ENCODE measurements around the gene TULP4.

The TULP4 gene

GRCh38 chr6:158357570-158358216, 45.4 kb downstream of the TULP4 start:
- Histone ChIP-seq H3K27ac (ENCODE audit: insufficient read depth in 1 of 2, low read depth in 1 of 2, low read length in 2 of 2, poor library complexity in 1 of 2, severe bottlenecking in 2 of 2) (no peak overlapping the region), H3K4me3 (ENCODE audit: control insufficient read depth in 1 of 7, extremely low read depth in 1 of 7, insufficient read depth in 4 of 7, low read depth in 2 of 7, low read length in 6 of 7) (no peak overlapping the region), H3K9me3 (ENCODE audit: control extremely low read depth in 1 of 5, control insufficient read depth in 4 of 5, insufficient read depth in 2 of 5, low read depth in 1 of 5, low read length in 4 of 5) (no peaks in the 10 kb centered on the region), H3K36me3 (ENCODE audit: control insufficient read depth in 4 of 4, insufficient read depth in 4 of 4, low read length in 3 of 4) (no peaks in the 10 kb centered on the region), H3K27me3 (replicated peaks in 2 of 5; ENCODE audit: control insufficient read depth in 4 of 5, insufficient read depth in 5 of 5, low read length in 4 of 5) (no peaks in the 10 kb centered on the region), H3K4me1 (ENCODE audit: control extremely low read depth in 1 of 4, control insufficient read depth in 4 of 4, insufficient read depth in 4 of 4, low read length in 3 of 4) (peaks cover 0 to 9% (median 2%) of the 10 kb centered on the region in 4 experiments)
- POLR2A ChIA-PET: no interaction called here
- CTCF ChIA-PET: no interaction called here
- DNase-seq: no peak
- WGBS (ENCODE audit: insufficient coverage): 98% methylated on average over 4 of the region's 7 CpGs

- no peak overlapping the region for H3K27ac ChIP-seq (ENCODE audit: insufficient read depth in 1 of 2, low read depth in 1 of 2, low read length in 2 of 2, poor library complexity in 1 of 2, severe bottlenecking in 2 of 2)
- no peaks in the 10 kb centered on the region for H3K27me3 ChIP-seq (replicated peaks in 2 of 5; ENCODE audit: control insufficient read depth in 4 of 5, insufficient read depth in 5 of 5, low read length in 4 of 5)
- H3K4me1 ChIP-seq (ENCODE audit: control extremely low read depth in 1 of 4, control insufficient read depth in 4 of 4, insufficient read depth in 4 of 4, low read length in 3 of 4): peaks cover 0 to 9% (median 2%) of the 10 kb centered on the region in 4 experiments
- CTCF ChIA-PET: interaction anchor here (0.6 kb wide), 1 partner anchor 263 kb away, joined by 5 read pairs; no protein-coding TSS in a partner anchor
- no peak overlapping the region for H3K4me3 ChIP-seq (ENCODE audit: control insufficient read depth in 1 of 7, extremely low read depth in 1 of 7, insufficient read depth in 4 of 7, low read depth in 2 of 7, low read length in 6 of 7)
- POLR2A ChIA-PET: no interaction called here
- DNase-seq: peak in 2 of 3 donors; percentile 11 to 21
- 83% methylated on average over 2 of the region's 5 CpGs for WGBS (ENCODE audit: insufficient coverage)
- no peaks in the 10 kb centered on the region for H3K9me3 ChIP-seq (ENCODE audit: control extremely low read depth in 1 of 5, control insufficient read depth in 4 of 5, insufficient read depth in 2 of 5, low read depth in 1 of 5, low read length in 4 of 5)
- no peaks in the 10 kb centered on the region for H3K36me3 ChIP-seq (ENCODE audit: control insufficient read depth in 4 of 4, insufficient read depth in 4 of 4, low read length in 3 of 4)
Measured at GRCh38 chr6:158358450-158359077, 46.3 kb downstream of the TULP4 start.

- H3K27ac ChIP-seq (ENCODE audit: insufficient read depth in 1 of 2, low read depth in 1 of 2, low read length in 2 of 2, poor library complexity in 1 of 2, severe bottlenecking in 2 of 2): no peak overlapping the region
- H3K36me3 ChIP-seq (ENCODE audit: control insufficient read depth in 4 of 4, insufficient read depth in 4 of 4, low read length in 3 of 4): no peaks in the 10 kb centered on the region
- DNase-seq: no peak
- H3K4me1 ChIP-seq (ENCODE audit: control extremely low read depth in 1 of 4, control insufficient read depth in 4 of 4, insufficient read depth in 4 of 4, low read length in 3 of 4): peaks cover 0 to 9% (median 2%) of the 10 kb centered on the region in 4 experiments
- no peaks in the 10 kb centered on the region for H3K27me3 ChIP-seq (replicated peaks in 2 of 5; ENCODE audit: control insufficient read depth in 4 of 5, insufficient read depth in 5 of 5, low read length in 4 of 5)
- H3K9me3 ChIP-seq (ENCODE audit: control extremely low read depth in 1 of 5, control insufficient read depth in 4 of 5, insufficient read depth in 2 of 5, low read depth in 1 of 5, low read length in 4 of 5): peaks cover 0 to 2% (median 0%) of the 10 kb centered on the region in 5 experiments
- no peak overlapping the region for H3K4me3 ChIP-seq (ENCODE audit: control insufficient read depth in 1 of 7, extremely low read depth in 1 of 7, insufficient read depth in 4 of 7, low read depth in 2 of 7, low read length in 6 of 7)
- ChIA-PET CTCF (interaction anchor here (0.6 to 1.0 kb wide), 3 partner anchors 13 to 123 kb away, joined by 3 read pairs; no protein-coding TSS in a partner anchor), POLR2A (no interaction called here)
Measured at GRCh38 chr6:158361068-158361467, 48.8 kb downstream of the TULP4 start.

- no peak overlapping the region for H3K27ac ChIP-seq (ENCODE audit: insufficient read depth in 1 of 2, low read depth in 1 of 2, low read length in 2 of 2, poor library complexity in 1 of 2, severe bottlenecking in 2 of 2)
- H3K36me3 ChIP-seq (ENCODE audit: control insufficient read depth in 4 of 4, insufficient read depth in 4 of 4, low read length in 3 of 4): peaks cover 0 to 2% (median 0%) of the 10 kb centered on the region in 4 experiments
- POLR2A ChIA-PET: no interaction called here
- 100% methylated on average over 1 of the region's 5 CpGs for WGBS (ENCODE audit: insufficient coverage)
- peaks cover 0 to 2% (median 0%) of the 10 kb centered on the region in 5 experiments for H3K9me3 ChIP-seq (ENCODE audit: control extremely low read depth in 1 of 5, control insufficient read depth in 4 of 5, insufficient read depth in 2 of 5, low read depth in 1 of 5, low read length in 4 of 5)
- no peaks in the 10 kb centered on the region for H3K27me3 ChIP-seq (replicated peaks in 2 of 5; ENCODE audit: control insufficient read depth in 4 of 5, insufficient read depth in 5 of 5, low read length in 4 of 5)
- no peak for DNase-seq
- CTCF ChIA-PET: no interaction called here
- H3K4me1 ChIP-seq (ENCODE audit: control extremely low read depth in 1 of 4, control insufficient read depth in 4 of 4, insufficient read depth in 4 of 4, low read length in 3 of 4): peaks cover 0 to 4% (median 1%) of the 10 kb centered on the region in 4 experiments
- H3K4me3 ChIP-seq (ENCODE audit: control insufficient read depth in 1 of 7, extremely low read depth in 1 of 7, insufficient read depth in 4 of 7, low read depth in 2 of 7, low read length in 6 of 7): no peak overlapping the region
Measured at GRCh38 chr6:158361961-158362669, 49.9 kb downstream of the TULP4 start.

GRCh38 chr6:158366363-158366762, 54.1 kb downstream of the TULP4 start:
- ChIA-PET CTCF (interaction anchor here (0.6 to 0.7 kb wide), 2 partner anchors 12 to 697 kb away, joined by 3 read pairs; no protein-coding TSS in a partner anchor), POLR2A (interaction anchor here (0.6 to 0.7 kb wide), 2 partner anchors 138 to 238 kb away, joined by 3 read pairs; no protein-coding TSS in a partner anchor)
- H3K27ac ChIP-seq (ENCODE audit: insufficient read depth in 1 of 2, low read depth in 1 of 2, low read length in 2 of 2, poor library complexity in 1 of 2, severe bottlenecking in 2 of 2): no peak overlapping the region
- H3K36me3 ChIP-seq (ENCODE audit: control insufficient read depth in 4 of 4, insufficient read depth in 4 of 4, low read length in 3 of 4): peaks cover 0 to 2% (median 0%) of the 10 kb centered on the region in 4 experiments
- H3K4me1 ChIP-seq (ENCODE audit: control extremely low read depth in 1 of 4, control insufficient read depth in 4 of 4, insufficient read depth in 4 of 4, low read length in 3 of 4): peaks cover 0 to 4% (median 1%) of the 10 kb centered on the region in 4 experiments
- H3K9me3 ChIP-seq (ENCODE audit: control extremely low read depth in 1 of 5, control insufficient read depth in 4 of 5, insufficient read depth in 2 of 5, low read depth in 1 of 5, low read length in 4 of 5): peaks cover 0 to 2% (median 0%) of the 10 kb centered on the region in 5 experiments
- 74% methylated on average over 6 of the region's 6 CpGs for WGBS (ENCODE audit: insufficient coverage)
- no peaks in the 10 kb centered on the region for H3K27me3 ChIP-seq (replicated peaks in 2 of 5; ENCODE audit: control insufficient read depth in 4 of 5, insufficient read depth in 5 of 5, low read length in 4 of 5)
- DNase-seq: peak; percentile 24 to 61 (median 45)
- H3K4me3 ChIP-seq (ENCODE audit: control insufficient read depth in 1 of 7, extremely low read depth in 1 of 7, insufficient read depth in 4 of 7, low read depth in 2 of 7, low read length in 6 of 7): no peak overlapping the region

- Histone ChIP-seq H3K36me3 (ENCODE audit: control insufficient read depth in 4 of 4, insufficient read depth in 4 of 4, low read length in 3 of 4) (peaks cover 0 to 2% (median 0%) of the 10 kb centered on the region in 4 experiments), H3K9me3 (ENCODE audit: control extremely low read depth in 1 of 5, control insufficient read depth in 4 of 5, insufficient read depth in 2 of 5, low read depth in 1 of 5, low read length in 4 of 5) (peaks cover 0 to 2% (median 0%) of the 10 kb centered on the region in 5 experiments), H3K27me3 (replicated peaks in 2 of 5; ENCODE audit: control insufficient read depth in 4 of 5, insufficient read depth in 5 of 5, low read length in 4 of 5) (no peaks in the 10 kb centered on the region), H3K4me1 (ENCODE audit: control extremely low read depth in 1 of 4, control insufficient read depth in 4 of 4, insufficient read depth in 4 of 4, low read length in 3 of 4) (peaks cover 0 to 4% (median 1%) of the 10 kb centered on the region in 4 experiments), H3K27ac (ENCODE audit: insufficient read depth in 1 of 2, low read depth in 1 of 2, low read length in 2 of 2, poor library complexity in 1 of 2, severe bottlenecking in 2 of 2) (no peak overlapping the region), H3K4me3 (ENCODE audit: control insufficient read depth in 1 of 7, extremely low read depth in 1 of 7, insufficient read depth in 4 of 7, low read depth in 2 of 7, low read length in 6 of 7) (no peak overlapping the region)
- ChIA-PET POLR2A (no interaction called here), CTCF (interaction anchor here (0.8 kb wide), 1 partner anchor 153 kb away, joined by 3 read pairs; no protein-coding TSS in a partner anchor)
- no peak for DNase-seq
- 100% methylated on average over 6 of the region's 6 CpGs for WGBS (ENCODE audit: insufficient coverage)
Measured at GRCh38 chr6:158367816-158368215, 55.6 kb downstream of the TULP4 start.
